ENCODE data around the gene ZNF280B.

The ZNF280B gene

GRCh38 chr22:22452211-22452610, 56.3 kb downstream of the ZNF280B start:
- TF ChIP-seq CTCF (IDR thresholded peaks at IDR 0.05), result no peak

GRCh38 chr22:22450343-22450839, 58.2 kb downstream of the ZNF280B start:
- no peak for TF ChIP-seq CTCF (IDR thresholded peaks at IDR 0.05)

GRCh38 chr22:22449819-22450218, 58.7 kb downstream of the ZNF280B start:
- no peak for TF ChIP-seq CTCF (IDR thresholded peaks at IDR 0.05)

- no peak for TF ChIP-seq CTCF (IDR thresholded peaks at IDR 0.05)
Observed at GRCh38 chr22:22446517-22446916, 62.0 kb downstream of the ZNF280B start.

- no peak for TF ChIP-seq CTCF (IDR thresholded peaks at IDR 0.05)
Observed at GRCh38 chr22:22442928-22443709, 65.4 kb downstream of the ZNF280B start.

- TF ChIP-seq CTCF (IDR thresholded peaks at IDR 0.05), result no peak
Observed at GRCh38 chr22:22440188-22440587, 68.4 kb downstream of the ZNF280B start.
